ENCODE measurements around the gene ALOX15B.

DNA sequence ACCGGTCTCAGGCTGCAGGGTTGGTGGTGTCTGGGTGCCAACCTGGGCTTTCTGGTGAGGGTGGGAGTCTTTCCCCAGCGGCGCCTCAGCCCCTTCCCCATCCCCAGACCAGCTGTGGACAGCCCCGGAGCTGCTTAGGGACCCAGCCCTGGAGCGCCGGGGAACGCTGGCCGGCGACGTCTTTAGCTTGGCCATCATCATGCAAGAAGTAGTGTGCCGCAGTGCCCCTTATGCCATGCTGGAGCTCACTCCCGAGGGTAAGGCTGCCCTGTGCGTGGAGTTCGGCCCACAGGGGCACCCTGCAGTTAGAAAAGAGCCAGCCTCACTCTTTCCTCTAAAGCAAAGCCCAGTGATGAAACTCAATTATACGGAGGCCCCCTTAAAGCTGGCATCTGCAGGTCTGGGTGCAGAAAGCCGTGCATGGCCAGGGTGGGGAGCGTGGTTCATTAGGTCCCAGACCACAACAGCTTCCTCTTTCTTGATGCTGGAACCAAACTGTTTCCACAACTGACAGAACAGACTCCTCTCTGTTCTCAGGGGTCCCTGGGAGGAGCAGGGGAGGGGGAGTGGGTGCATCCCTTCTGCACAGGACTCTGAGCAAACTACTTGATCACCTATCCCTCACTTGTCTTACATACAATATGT is 25.7 kb upstream of the ALOX15B start:
- TF ChIP-seq, protein P1, sequence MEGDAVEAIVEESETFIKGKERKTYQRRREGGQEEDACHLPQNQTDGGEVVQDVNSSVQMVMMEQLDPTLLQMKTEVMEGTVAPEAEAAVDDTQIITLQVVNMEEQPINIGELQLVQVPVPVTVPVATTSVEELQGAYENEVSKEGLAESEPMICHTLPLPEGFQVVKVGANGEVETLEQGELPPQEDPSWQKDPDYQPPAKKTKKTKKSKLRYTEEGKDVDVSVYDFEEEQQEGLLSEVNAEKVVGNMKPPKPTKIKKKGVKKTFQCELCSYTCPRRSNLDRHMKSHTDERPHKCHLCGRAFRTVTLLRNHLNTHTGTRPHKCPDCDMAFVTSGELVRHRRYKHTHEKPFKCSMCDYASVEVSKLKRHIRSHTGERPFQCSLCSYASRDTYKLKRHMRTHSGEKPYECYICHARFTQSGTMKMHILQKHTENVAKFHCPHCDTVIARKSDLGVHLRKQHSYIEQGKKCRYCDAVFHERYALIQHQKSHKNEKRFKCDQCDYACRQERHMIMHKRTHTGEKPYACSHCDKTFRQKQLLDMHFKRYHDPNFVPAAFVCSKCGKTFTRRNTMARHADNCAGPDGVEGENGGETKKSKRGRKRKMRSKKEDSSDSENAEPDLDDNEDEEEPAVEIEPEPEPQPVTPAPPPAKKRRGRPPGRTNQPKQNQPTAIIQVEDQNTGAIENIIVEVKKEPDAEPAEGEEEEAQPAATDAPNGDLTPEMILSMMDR (conservative IDR thresholded peaks at IDR 0.05 in 1 of 2, IDR thresholded peaks at IDR 0.05 in 1 of 2; ENCODE audit: extremely low read depth in 1 of 2, insufficient read depth in 1 of 2, low read depth in 1 of 2, low read length in 2 of 2), result no peak
- no peak for TF ChIP-seq EZH2 (IDR thresholded peaks at IDR 0.05; ENCODE audit: borderline replicate concordance, low read length)
